H1 (cell line): Measurements from ENCODE around the gene LPP.

Experiments used
- ATF2 ChIP-seq: IDR thresholded peaks from 2 replicates; pipeline ENCODE4 v1.6.1; 2012; ENCODE audit warnings: low read length, inconsistent platforms
- CBX5 ChIP-seq: fragments of 300-800, 300-1000 bp; sonication (generic); IDR thresholded peaks from 2 replicates; pipeline ENCODE4 v1.7.1; 2016; ENCODE audit warnings: antibody characterized with exemption, low read length, low read depth
- CEBPB ChIP-seq: IDR thresholded peaks from 2 replicates; pipeline ENCODE4 v1.6.1; 2012; ENCODE audit warnings: low read depth, low read length
- CHD1 ChIP-seq: IDR thresholded peaks from 2 replicates; pipeline ENCODE4 v1.6.1; 2012; ENCODE audit warnings: low read depth, low read length, improper control_type of control experiment
- CTCF ChIP-seq, 3 experiments: IDR thresholded peaks; 1 replicate in 2 of 3; 2 replicates in 1 of 3; pipeline versions ENCODE4 v1.5.1 to v1.6.1; 2011; ENCODE audit warnings: low read length in 3 of 3, mild to moderate bottlenecking in 3 of 3, inconsistent platforms in 2 of 3, low read depth in 1 of 3, moderate library complexity in 1 of 3; ENCODE audit not compliant: insufficient read depth in 1 of 3; ENCODE audit errors: control extremely low read depth in 1 of 3
- EGR1 ChIP-seq: IDR thresholded peaks from 2 replicates; pipeline ENCODE4 v1.6.1; 2011; ENCODE audit warnings: low read depth, low read length, borderline replicate concordance
- EZH2 ChIP-seq: fragments of 200-600 bp; sonication (generic); IDR thresholded peaks from 2 replicates; pipeline ENCODE4 v1.7.1; 2012; ENCODE audit warnings: low read depth, mild to moderate bottlenecking, moderate library complexity, low read length, inconsistent platforms; ENCODE audit not compliant: severe bottlenecking
- GABPA ChIP-seq: IDR thresholded peaks from 2 replicates; pipeline ENCODE4 v1.6.1; 2011; ENCODE audit warnings: mild to moderate bottlenecking, low read length, moderate library complexity, borderline replicate concordance; ENCODE audit not compliant: insufficient read depth
- KDM1A ChIP-seq: fragments of 200-600, 300-600 bp; sonication (generic); IDR thresholded peaks from 2 replicates; pipeline ENCODE4 v1.7.1; 2016; ENCODE audit warnings: mild to moderate bottlenecking, low read length, borderline replicate concordance
- MAFK ChIP-seq: IDR thresholded peaks from 2 replicates; pipeline ENCODE4 v1.6.1; 2012; ENCODE audit warnings: low read depth, mild to moderate bottlenecking, improper control_type of control experiment, low read length
- POLR2AphosphoS5 ChIP-seq: IDR thresholded peaks from 2 replicates; pipeline ENCODE4 v1.6.1; 2011; ENCODE audit warnings: low read depth, low read length
- YY1 ChIP-seq: IDR thresholded peaks from 2 replicates; pipeline ENCODE4 v1.6.1; 2011; ENCODE audit warnings: low read depth, mild to moderate bottlenecking, low read length
- ZNF274 ChIP-seq: IDR thresholded peaks from 2 replicates; pipeline ENCODE4 v1.7.0; 2012; ENCODE audit warnings: low read length, borderline replicate concordance; ENCODE audit errors: extremely low read depth

GRCh38 chr3:188814581-188814980, 660.6 kb downstream of the LPP start:
- no peak for TF ChIP-seq GABPA
- no peak for TF ChIP-seq YY1
- TF ChIP-seq ATF2, result no peak
- no peak for TF ChIP-seq POLR2AphosphoS5
- no peak for TF ChIP-seq CBX5
- no peak for TF ChIP-seq CEBPB
- no peak for TF ChIP-seq CTCF (IDR thresholded peaks at IDR 0.05; ENCODE audit: control extremely low read depth in 1 of 3, insufficient read depth in 1 of 3, low read depth in 1 of 3, low read length in 3 of 3)
- TF ChIP-seq EGR1, result no peak
- no peak for TF ChIP-seq ZNF274
- no peak for TF ChIP-seq EZH2
- TF ChIP-seq KDM1A, result no peak
- no peak for TF ChIP-seq MAFK
- TF ChIP-seq CHD1, result no peak
